GM18507 (cell line): ENCODE data around the gene DLGAP3.
"Not testable (repeated sequence)": the region's sequence is repeated elsewhere in the genome, so short reads cannot be mapped to it uniquely, and the experiment has no call there.

Experiments
- DNase-seq: peaks from one replicate; pipeline ENCODE4 v3.0.0; 2011; ENCODE audit warnings: low read depth; ENCODE audit not compliant: insufficient read length; ENCODE audit errors: extremely low spot score
- FAIRE-seq: peaks from 2 replicates; lab custom pipeline; 2011; peaks lifted over from hg19 to GRCh38; lab: Jason Lieb, UNC

Gene DLGAP3, protein sequence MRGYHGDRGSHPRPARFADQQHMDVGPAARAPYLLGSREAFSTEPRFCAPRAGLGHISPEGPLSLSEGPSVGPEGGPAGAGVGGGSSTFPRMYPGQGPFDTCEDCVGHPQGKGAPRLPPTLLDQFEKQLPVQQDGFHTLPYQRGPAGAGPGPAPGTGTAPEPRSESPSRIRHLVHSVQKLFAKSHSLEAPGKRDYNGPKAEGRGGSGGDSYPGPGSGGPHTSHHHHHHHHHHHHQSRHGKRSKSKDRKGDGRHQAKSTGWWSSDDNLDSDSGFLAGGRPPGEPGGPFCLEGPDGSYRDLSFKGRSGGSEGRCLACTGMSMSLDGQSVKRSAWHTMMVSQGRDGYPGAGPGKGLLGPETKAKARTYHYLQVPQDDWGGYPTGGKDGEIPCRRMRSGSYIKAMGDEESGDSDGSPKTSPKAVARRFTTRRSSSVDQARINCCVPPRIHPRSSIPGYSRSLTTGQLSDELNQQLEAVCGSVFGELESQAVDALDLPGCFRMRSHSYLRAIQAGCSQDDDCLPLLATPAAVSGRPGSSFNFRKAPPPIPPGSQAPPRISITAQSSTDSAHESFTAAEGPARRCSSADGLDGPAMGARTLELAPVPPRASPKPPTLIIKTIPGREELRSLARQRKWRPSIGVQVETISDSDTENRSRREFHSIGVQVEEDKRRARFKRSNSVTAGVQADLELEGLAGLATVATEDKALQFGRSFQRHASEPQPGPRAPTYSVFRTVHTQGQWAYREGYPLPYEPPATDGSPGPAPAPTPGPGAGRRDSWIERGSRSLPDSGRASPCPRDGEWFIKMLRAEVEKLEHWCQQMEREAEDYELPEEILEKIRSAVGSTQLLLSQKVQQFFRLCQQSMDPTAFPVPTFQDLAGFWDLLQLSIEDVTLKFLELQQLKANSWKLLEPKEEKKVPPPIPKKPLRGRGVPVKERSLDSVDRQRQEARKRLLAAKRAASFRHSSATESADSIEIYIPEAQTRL

DNA sequence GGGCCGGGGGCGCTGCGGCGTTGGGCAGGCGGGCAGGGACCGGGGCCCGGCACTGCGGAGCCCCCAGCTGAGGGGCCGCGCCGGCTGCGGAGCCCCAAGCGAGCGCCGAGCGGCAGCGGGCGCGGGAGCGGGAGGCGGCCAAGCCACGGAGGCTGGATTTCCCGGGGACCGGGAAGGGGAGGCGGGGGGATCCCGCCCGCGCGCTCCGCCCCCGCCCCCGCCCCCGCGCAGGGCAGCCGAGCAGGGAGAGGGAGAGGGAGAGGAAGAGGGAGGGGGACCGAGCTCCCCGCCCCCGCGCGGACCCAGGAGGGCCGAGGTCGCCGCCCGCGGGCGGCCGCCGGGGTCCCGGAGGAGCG, at the start of gene DLGAP3:
TSS of gene DLGAP3 (minus strand) at position 154 of the 356 bp plus-strand sequence. CDS start 24,267 bp downstream, outside the sequence.
- DNase-seq (no peak), FAIRE-seq (no peak)

DNA sequence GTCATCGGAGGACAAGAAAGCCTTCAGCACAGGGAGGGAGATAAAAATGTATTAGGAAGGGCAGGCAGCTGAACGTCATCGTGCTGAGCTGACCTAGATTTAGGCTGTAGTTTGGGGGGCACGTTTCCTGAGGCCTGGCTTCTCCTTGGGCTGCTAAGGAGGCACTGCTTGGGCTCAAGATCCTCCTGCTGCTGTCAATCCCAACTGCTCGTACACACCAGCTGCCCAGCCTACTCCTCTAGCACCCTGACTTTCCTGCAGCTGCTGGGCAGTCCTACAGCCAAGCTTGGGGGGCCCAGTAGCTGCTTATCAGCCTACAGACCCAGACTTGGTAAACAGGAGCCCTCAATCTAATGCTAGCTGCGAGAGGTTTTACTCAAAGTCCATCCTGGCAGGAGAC, 49.5 kb upstream of the DLGAP3 start:
- no peak for DNase-seq
- no peak for FAIRE-seq

DNA sequence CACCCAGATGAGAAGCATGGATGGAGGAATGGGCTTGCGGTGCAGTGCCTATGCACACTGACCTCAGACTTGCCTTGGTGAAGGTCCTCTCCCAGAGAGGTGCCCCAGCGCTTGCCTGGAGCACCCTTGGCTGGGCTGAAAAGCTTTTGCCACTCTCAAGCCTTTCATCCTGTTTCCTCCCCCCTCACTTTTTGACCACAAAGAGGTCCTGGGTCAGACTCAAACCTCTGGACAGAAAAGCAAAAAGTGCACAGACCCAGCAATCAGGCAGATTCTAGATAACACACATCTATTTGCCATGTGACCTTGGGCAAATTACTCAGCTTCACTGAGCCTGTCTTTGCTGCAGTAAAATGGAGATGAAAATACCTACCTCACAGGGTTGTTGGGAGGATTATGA, 48.4 kb upstream of the DLGAP3 start:
- DNase-seq (no peak), FAIRE-seq (peak; percentile 59)

DNA sequence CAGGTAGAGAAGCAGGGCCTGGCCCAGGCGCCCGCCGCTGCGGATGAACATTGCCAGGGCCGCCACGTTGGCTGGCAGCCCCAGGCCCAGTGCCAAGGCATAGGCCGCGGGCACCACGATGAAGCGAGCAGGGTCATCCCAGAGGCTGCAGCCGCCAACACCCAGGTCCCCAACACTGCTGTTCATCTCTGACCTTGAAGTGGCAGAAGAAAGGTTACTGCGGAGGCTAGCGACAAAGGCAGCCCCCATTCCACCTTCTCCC, 47.7 kb upstream of the DLGAP3 start:
- DNase-seq = no peak
- FAIRE-seq = no peak

DNA sequence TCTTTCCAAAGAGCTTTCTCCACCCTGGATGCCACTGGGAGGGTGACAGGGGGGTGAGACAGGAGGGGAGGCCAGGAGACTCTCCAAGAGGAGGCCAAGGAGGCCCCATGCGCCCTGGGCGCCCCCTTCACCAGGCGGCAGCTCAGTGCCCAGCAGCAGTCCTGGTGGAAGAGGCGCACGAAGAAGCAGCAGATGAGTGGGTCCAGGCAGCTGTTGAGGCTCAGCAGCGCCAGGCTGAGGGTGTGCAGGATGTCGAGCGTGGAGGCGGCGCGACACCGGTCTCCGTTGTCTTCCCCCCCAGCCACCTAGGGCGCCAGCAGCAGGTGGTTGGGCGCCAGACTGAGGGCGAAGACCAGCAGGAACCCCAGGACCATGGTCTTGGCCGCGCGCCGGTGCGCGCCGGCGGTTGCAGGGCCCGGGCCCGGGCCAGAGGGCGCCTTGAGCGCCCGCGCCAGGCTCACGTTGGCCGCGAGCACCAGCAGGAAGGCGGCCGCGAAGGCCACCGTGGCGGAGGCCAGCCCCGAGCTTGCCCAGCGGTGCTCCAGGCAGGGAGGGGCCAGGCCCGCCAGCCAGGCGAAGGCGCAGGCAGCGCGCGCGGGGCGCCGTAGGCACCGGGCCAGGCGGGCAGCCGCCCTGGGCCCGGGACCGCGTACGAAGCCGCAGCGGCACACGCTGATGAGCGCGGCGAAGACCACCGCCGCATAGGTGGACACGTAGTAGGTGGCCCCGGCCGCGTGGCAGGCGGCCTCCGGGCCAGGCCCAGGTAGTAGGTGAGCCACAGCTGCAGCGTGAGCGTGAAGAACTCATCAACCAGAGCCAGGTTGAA, 47.1 kb upstream of the DLGAP3 start:
- no peak for FAIRE-seq

DNA sequence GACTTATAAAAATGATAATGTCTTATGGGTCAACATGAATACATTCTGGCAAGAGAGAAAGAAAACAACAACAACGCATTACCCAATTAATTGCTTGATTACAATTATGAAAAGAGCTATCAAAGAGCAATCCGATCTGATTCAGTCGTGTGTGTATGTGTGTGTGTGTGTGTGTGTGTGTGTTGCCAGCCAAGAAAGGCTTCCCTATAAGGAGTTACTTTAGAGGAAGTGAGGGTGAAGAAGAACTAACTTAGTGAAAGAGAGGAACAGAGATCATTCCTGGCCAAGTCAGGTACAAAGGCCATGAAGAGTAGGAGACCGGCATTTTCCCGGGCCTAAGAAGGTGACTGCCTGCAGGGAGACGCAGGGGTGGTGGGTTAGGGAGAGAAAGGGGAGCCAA, 46.3 kb upstream of the DLGAP3 start:
- FAIRE-seq (no peak), DNase-seq (no peak)

More for the DNA sequence above, 47.1 kb upstream of the DLGAP3 start:
- DNase-seq = no peak

DNA sequence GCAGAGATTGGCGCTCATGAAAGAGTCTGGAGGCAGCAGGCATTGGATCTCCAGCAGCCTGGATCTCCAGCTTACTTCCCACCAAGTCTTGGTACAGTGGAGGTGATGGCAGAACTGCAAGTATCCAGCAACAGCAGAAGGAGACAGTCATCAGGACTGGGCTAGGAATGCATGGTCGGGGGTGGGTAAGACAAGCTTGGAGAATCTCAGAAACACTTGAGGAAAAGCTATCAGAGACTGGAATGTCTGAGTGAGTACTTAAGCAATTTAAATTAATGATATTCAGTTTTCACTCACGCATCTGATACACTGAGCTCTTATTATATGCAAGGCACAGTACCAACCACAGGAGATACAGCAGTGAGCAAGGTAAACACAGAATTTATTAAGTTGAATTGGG, 45.9 kb upstream of the DLGAP3 start:
- no peak for DNase-seq
- no peak for FAIRE-seq

DNA sequence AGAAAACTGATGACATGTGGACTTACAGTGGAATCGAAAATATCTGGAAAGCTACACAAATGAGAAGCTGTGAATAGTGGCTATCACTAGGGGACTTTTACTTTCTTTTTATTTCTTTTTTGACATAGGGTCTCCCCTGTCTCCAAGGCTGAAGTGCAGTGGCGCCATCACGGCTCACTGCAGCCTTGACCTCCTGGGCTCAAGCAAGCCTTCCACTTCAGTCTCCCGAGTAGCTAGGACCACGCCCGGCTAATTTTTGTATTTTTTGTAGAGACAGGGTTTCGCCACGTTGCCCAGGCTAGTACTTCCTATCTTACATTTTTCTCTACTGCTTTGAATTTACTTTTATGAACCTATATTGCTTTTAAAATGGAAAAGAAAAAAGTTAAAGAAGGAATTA, 45.2 kb upstream of the DLGAP3 start:
- FAIRE-seq (no peak), DNase-seq (no peak)

DNA sequence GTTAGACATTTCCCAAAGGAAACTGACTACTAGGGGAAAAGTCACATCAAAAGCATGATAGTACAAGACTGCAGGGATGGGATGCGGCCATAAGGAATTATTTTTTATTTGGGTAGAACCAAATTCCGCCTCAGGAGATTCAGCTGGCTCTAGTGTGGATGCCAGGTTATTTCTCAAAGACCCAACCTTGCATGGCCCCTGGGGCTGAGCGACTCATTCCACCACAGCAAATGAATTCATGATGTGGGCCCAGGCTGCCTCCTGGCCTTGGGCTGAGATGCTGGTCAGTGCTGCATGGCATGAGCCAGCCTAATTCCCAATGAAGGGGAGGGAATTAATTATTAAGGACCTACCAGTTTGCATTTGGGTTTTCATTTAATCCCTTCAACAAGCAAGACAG, 43.9 kb upstream of the DLGAP3 start:
- no peak for FAIRE-seq
- DNase-seq = no peak

DNA sequence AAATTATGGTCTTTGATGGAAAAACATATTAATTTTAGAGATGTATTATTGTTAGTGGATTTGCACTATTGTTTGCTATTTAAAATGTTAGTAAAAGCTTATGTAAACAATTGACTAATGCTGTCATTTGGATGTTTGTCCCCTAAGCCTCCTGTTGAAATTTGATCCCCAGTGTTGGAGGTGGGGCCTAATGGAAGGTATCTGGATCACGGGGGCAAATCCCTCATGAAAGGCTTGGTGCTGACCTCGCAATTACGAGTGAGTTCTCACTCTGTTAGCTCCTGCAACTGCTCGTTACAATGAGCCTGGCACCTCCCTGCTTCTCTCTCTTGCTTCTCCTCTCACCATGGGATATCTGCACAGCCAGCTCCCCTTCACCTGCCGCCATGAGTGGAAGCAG, 41.4 kb upstream of the DLGAP3 start:
- FAIRE-seq = no peak
- DNase-seq = no peak

DNA sequence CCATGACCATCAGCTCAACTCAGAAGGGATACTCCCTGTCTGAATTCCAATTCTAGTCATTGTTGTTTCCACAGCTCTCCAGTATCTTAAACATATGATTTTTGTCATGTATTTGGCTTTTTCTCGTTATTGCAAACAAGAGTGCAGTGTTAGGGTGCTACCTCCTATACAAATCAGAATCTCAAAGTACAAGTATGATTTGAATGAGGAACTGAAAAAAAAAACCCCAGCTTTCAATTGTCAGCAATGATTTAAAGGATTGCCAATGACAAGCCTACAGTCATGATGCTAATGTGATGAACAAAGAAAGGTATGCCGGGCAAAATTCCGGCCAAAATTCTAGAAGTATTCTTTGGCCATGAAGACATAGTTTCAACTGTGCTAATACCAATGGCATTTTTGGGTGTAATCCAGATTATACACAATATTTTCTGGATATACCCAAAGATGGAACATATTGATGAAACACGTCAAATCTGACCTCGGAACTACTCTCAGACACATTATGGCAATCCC, 40.8 kb upstream of the DLGAP3 start:
- no peak for DNase-seq
- FAIRE-seq = no peak

DNA sequence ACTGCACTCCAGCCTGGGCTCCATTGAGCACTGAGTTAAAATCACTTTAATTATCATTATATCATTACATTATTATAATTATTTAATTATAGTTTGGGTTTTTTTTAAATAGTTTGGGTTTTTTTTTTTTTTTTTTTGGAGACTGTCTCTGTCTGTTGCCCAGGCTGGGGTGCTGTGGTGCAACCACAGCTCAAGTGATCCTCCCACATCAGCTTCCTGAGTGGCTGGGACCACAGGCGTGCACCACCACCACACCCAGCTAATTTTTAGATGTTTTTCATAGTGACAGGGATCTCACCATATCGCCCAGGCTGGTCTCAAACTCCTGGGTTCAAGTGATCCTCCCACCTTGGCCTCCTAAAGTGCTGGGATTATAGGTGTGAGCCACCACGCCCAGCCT, 38.8 kb upstream of the DLGAP3 start:
- not testable (repeated sequence) for FAIRE-seq, DNase-seq

DNA sequence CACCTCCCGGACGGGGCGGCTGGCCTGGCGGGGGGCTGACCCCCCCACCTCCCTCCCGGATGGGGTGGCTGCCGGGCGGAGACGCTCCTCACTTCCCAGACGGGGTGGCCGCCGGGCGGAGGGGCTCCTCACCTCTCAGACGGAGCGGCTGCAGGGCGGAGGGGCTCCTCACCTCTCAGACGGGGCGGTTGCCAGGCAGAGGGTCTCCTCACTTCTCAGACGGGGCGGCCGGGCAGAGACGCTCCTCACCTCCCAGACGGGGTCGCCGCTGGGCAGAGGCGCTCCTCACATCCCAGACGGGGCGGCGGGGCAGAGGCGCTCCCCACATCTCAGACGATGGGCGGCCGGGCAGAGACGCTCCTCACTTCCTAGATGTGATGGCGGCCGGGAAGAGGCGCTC, 38.2 kb upstream of the DLGAP3 start:
- DNase-seq, FAIRE-seq: not testable (repeated sequence)

DNA sequence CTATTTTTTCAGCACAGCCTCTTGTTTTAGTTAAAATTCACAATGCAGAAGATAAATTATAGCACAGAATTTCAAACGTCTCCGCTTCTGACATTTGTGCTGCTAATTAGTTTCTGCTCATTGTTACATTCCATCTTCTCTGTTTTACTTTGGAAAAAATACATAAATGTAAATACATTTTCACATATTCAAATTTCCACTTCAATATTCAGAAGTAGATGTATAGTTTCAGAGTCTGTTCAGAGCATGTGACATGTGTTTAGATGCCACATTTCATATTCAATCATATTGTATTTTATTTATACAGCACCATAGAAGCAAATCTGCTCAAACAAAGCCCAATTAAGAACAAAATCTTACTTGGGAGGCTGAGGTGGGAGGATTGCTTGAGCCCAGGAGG, 36.1 kb upstream of the DLGAP3 start:
- no peak for DNase-seq
- FAIRE-seq = no peak

DNA sequence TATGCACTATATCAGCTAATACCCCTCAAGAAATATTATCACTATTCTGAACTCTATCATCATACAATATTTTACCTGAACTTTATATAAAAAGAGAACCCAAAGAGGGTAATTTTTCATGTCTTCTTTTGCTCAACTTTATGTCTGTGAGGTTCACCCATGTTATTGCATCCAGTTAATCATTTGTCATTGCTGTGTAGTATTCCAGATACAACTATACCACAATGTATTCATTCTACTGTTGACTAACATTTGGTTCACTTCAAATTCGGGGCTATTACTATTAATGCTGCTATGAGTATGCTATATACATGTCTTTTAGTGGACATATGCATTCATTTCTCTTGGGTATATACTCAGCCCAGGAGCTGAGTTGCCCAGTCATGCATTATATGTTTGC, 21.0 kb upstream of the DLGAP3 start:
- DNase-seq = no peak

DNA sequence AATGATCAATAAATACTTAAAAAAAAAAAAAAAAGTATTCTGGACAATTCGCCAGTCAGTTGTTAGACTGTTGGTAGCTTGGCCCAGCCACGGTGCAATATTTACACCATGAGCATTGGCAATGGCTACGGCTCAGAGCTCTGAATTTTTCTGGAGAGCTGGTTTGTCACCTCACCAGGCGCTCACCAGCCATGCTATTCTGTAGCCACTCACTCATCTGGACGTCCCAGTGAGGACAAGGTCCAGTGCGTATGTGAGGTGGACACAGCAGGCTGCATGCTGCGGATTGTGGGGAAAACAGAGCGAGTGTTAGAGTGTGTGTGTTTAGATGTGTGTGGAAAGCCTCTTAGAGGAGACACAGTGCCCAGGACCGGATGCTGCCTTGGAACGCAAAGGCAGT, 19.3 kb upstream of the DLGAP3 start:
- FAIRE-seq, DNase-seq: not testable (repeated sequence)

More for the DNA sequence above, 21.0 kb upstream of the DLGAP3 start:
- no peak for FAIRE-seq

DNA sequence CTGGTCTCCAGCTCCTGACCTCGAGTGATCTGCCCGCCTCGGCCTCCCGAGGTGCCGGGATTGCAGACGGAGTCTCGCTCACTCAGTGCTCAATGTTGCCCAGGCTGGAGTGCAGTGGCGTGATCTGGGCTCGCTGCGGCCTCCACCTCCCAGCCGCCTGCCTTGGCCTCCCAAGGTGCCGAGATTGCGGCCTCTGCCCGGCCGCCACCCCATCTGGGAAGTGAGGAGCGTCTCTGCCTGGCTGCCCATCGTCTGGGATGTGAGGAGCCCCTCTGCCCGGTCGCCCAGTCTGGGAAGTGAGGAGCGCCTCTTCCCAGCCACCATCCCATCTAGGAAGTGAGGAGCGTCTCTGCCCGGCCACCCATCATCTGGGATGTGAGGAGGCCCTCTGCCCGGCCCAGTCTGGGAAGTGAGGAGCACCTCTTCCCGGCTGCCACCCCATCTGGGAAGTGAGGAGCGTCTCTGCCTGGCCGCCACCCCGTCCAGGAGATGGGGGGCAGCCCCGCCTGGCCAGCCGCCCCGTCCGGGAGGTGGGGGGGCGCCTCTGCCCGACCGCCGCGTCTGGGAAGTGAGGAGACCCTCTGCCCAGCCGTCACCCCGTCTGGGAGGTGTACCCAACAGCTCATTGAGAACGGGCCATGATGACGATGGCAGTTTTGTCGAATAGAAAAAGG, 18.3 kb upstream of the DLGAP3 start:
- DNase-seq, FAIRE-seq: not testable (repeated sequence)

DNA sequence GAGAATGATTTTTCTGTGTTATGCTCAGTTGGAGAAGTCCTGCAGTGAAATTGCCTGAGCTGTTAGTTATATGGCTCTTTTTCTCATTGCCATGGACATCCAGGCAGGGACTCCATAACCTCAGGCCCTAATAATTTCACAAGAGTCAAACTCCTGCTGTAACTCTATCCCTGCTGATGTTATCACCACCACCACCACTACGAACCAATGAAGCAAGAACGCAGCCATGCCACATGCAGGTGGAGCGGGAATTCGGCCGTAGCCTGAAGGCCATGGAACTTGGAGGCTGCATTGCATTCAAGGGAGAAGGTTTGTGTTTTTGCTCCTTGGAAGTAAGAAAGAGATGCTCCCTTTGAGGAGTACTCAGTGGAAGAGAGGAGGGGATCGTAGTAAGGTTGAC, 16.8 kb upstream of the DLGAP3 start:
- DNase-seq (no peak), FAIRE-seq (no peak)

DNA sequence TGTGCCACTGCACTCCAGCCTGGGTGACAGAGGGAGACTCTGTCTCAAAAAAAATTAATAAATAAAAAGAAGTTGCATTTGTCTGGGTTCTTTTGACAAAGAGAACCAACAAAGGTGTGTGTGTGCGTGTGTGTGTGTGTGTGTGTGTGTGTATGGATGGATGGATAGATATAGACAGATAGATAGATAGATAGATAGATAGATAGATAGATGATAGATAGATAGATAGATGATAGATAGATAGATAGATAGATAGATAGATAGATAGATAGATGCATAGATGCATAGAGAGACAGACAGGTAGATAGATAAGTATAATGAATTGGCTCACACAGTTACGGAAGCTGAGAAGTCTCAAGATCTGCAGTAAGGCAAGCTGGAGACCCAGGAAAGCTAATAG, 12.3 kb upstream of the DLGAP3 start:
- DNase-seq, FAIRE-seq: not testable (repeated sequence)
